22Rv1 (cell line): ENCODE results near the gene PRDM8.

Source experiments
- H3K27ac ChIP-seq: fragments of 450-650 bp; 2 replicates; pipeline ENCODE4 v1.5.1; 2017
- ZFX ChIP-seq: fragments of 450-650 bp; IDR thresholded peaks from 2 replicates; pipeline ENCODE4 v1.6.1; 2017; ENCODE audit warnings: antibody characterized with exemption, borderline replicate concordance
- TF ChIP-seq, protein P1 (sequence below): fragments of 450-650 bp; IDR thresholded peaks from 2 replicates; pipeline ENCODE4 v1.5.1; 2017; ENCODE audit warnings: mild to moderate bottlenecking

The PRDM8 gene

DNA sequence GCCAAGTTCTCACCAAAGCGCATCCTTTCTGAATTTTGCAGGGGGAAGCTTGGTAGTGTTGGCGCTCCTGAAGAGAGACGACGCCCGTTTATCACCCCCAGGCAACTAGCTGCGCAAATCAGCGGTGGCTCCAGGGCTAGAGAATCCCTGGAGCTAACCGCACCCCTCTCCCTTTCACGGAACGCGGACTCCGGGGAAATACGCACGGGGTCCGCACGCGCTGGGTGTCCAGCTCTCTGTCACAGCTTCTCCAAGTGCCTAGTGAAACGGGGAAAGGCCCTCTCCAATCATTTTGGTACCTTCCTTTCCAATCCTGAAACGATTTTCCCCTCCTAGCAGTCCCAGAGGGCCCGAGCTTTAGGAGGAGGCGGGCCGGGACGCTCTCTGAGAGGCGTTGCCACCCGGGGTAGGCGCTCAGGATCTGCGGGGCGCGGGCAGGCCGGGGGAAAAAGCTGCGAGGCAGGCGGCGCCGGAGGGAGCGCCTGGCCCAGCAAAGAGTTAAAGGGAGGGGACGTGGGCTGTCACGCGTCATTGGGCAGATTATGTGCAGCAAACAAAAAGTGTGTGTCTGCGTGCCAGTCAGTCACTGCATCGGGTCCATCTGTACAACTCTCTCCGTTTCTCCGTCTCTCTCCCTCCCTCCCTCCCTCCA is at the start of gene PRDM8:
Gene PRDM8, plus strand, starts transcription at position 582 of the 652 bp plus-strand sequence. CDS start 2,578 bp downstream, outside the sequence.
- TF ChIP-seq, protein P1, sequence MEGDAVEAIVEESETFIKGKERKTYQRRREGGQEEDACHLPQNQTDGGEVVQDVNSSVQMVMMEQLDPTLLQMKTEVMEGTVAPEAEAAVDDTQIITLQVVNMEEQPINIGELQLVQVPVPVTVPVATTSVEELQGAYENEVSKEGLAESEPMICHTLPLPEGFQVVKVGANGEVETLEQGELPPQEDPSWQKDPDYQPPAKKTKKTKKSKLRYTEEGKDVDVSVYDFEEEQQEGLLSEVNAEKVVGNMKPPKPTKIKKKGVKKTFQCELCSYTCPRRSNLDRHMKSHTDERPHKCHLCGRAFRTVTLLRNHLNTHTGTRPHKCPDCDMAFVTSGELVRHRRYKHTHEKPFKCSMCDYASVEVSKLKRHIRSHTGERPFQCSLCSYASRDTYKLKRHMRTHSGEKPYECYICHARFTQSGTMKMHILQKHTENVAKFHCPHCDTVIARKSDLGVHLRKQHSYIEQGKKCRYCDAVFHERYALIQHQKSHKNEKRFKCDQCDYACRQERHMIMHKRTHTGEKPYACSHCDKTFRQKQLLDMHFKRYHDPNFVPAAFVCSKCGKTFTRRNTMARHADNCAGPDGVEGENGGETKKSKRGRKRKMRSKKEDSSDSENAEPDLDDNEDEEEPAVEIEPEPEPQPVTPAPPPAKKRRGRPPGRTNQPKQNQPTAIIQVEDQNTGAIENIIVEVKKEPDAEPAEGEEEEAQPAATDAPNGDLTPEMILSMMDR = no peak
- no peak for TF ChIP-seq ZFX
- H3K27ac ChIP-seq = no peak within 1 kb of the TSS

DNA sequence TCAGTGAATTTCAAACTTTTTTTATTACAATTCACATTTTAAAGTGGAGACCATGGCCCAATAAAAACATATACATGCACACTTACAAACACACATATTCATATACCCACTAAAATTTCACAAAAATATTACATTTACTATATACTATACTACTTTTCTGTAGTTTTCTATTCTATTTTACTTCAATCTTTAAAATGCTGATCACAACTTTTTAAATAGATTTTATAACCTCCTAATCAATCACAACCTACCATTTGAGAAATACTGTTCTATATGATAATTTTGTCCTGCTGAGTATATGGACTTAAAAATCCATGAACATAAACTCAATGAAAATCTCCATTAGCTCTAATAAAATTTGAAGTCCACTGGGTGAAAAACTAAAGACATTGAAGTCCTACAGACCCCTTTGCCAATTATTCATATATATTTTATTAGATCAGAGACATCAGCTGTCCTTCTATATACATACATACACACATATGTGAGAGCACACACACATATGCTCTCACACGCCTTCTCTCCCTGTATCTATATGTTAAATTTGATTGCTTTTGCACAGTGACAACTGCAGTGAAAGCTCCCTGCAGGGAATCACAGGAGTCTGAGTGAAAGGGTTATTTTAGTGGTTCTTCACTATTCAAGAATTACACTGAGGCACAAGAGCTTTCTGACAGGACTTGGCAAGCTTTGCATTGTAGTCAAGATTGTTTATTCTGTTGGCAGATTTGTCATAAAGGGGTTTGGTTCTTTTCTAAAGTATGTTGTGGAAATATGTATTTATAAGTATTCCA is 46.7 kb upstream of the PRDM8 start:
- no peak overlapping the region for H3K27ac ChIP-seq
- TF ChIP-seq ZFX = no peak
- TF ChIP-seq, protein P1 = no peak

DNA sequence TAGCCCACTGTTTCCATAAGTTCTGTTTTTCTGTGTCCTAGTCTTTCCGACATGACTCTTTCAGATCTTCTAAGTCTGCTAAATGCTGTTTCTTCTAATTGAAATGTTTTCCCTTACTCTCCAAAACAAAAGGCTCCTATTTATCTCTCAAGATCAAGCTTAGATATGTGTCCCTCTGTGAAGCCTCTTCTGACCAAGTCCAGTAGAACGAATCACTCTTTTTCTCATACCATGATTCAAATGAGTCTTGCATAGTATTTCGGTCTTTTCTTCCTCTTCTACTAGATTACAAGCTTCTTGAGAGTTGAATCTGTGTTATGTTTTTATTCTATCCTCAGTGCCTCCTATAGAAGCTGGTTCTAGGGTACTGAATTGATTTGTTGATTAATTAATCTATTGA is 45.3 kb upstream of the PRDM8 start:
- TF ChIP-seq, protein P1 = no peak
- no peak for TF ChIP-seq ZFX
- no peak overlapping the region for H3K27ac ChIP-seq

DNA sequence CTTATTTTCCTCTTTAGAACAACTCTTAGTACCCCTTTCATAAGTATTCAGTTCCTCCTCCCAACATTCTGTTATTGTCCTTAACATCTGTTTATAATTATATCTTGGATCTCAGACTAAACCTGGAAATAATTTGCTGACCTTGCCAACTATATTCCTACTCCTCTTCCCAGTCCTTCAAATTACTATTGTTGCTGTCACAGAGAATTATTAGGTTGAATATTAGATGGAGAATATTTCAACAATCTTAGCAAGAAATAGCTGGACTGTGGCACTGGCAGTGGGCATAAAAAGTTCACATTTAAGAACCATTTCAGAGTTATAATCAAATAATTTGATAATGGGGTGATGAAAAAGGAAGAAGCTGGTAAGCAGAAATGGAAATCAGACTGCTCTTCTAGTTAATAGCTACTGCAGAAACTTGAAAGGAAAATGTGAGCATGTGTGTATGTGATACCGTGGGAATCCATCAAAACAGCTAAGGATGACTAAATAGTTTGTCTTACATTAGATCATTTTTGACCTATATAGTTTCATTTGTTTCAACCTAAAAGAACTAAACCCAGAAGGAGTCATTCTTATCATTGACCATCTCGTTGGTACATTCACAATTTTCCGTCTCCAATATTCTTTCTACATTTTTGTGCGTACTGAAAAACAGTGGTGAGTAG is 43.3 kb upstream of the PRDM8 start:
- TF ChIP-seq, protein P1 = no peak
- H3K27ac ChIP-seq = no peak overlapping the region

DNA sequence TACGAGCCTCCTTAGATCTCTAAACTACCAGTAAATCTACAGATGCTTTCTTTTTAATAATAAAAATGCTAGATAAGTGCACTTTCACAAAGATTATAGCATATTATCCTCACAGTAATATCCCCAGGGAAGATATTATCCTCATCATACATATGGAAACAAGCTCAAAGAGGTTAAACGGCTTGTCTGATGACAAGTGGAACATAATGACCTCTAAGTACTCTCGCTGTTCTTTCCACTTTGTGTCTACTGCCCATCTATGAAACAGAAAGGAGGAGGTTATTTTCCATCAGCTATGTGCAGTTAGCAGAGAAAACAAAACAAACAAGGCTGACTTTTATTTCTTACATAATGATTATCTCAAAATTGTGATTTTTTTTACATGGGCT is 42.8 kb upstream of the PRDM8 start:
- no peak for TF ChIP-seq ZFX
- TF ChIP-seq, protein P1 = no peak
- H3K27ac ChIP-seq = no peak overlapping the region

DNA sequence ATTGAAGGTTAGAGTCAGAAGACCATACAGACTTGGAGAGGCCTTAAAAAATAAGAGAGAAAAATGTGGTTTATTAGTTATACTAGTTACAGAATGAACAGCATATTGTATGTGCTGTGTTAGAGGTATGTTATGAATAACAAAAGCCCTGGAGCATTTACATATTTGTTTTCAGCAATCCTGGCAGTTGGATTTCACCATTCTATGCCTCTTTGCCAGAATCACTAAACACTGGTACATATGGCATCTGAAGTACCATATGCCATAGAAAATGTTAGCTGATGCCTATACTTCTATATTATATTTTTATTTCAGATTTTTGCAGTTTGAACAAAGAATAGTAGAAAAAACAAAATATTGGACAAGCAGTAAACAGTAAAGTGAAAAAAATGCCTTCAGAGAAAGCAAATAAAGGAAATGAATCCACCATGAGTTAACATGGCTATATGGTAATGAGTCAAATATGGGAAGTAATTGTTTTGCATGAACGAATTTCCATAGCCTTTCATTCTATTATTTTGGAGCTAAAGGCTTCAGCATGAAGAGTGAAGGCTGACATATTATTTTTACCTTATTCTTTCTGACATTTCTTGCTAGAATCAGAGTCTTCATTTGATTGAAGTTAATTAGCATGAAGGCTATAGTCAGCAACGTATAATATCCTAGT is 41.9 kb upstream of the PRDM8 start:
- TF ChIP-seq, protein P1 = no peak
- TF ChIP-seq ZFX = no peak
- no peak overlapping the region for H3K27ac ChIP-seq

DNA sequence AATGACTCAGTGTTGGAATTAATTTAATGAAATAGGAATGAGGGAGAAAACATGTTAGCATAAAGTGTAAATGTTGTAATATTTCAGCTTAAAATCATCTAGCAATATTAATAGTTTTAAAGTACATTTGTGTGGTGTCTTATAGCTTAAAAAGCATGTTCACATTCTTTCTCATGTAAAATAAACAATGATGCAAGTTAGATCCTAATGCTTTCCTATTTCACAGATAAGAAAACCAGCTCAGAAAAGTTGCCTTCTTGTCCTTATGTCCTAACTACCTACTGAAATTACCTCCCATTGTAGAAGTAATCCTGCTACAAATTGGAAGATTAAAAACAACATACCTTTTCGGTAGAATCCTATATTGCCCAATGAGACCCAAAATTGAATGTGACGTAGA is 40.9 kb upstream of the PRDM8 start:
- TF ChIP-seq, protein P1 = no peak
- no peak for TF ChIP-seq ZFX
- H3K27ac ChIP-seq = no peak overlapping the region
